ENCODE results near the gene CCT8L2. TPM values are rescaled to one million over a fixed set of nuclear protein-coding genes. Genes with fewer than 3 reads are reported as not detected.
"Not testable (repeated sequence)": the region's sequence is repeated elsewhere in the genome, so short reads cannot be mapped to it uniquely, and the experiment has no call there.

CCT8L2 gene
- not detected in 2 replicates for total RNA-seq
- long read RNA-seq, result 0 reads

GRCh38 chr22:16592710-16593109 lies at the start of gene CCT8L2:
Gene CCT8L2, minus strand, starts transcription at chr22:16592810. Its CDS starts 260 bp downstream, at chr22:16592550.
- not testable (repeated sequence) for H3K4me1 Mint-ChIP-seq (ENCODE audit: low read depth); H3K27me3 Mint-ChIP-seq; H3K36me3 Mint-ChIP-seq (ENCODE audit: insufficient read depth); H3K27ac Mint-ChIP-seq; DNase-seq (ENCODE audit: low spot score, unreplicated experiment); H3K4me3 Mint-ChIP-seq (ENCODE audit: low read depth)
- H3K9me3 Mint-ChIP-seq (ENCODE audit: low read depth), result peaks cover 34% of the 10 kb centered on the region

DNA sequence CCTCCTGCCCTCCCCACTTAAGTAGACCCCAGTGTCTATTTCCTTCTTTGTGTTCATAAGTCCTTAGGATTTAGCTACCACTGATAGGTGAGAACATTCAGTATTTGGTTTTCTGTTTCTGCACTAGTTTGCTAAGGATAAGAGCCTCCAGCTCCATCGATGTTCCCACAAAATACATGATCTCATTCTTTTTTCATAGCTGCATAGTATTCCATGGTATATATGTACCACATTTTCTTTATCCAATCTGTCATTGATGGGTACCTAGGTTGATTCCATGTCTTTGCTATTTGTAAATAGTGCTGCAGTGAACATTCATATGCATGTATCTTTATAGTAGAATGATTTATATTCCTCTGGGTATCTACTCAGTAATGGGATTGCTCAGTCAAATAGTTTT lies 42.8 kb upstream of the CCT8L2 start:
- not testable (repeated sequence) for H3K27me3 Mint-ChIP-seq; H3K27ac Mint-ChIP-seq; H3K4me1 Mint-ChIP-seq (ENCODE audit: low read depth); DNase-seq (ENCODE audit: low spot score, unreplicated experiment); H3K4me3 Mint-ChIP-seq (ENCODE audit: low read depth); H3K36me3 Mint-ChIP-seq (ENCODE audit: insufficient read depth)
- peaks cover 32% of the 10 kb centered on the region for H3K9me3 Mint-ChIP-seq (ENCODE audit: low read depth)

DNA sequence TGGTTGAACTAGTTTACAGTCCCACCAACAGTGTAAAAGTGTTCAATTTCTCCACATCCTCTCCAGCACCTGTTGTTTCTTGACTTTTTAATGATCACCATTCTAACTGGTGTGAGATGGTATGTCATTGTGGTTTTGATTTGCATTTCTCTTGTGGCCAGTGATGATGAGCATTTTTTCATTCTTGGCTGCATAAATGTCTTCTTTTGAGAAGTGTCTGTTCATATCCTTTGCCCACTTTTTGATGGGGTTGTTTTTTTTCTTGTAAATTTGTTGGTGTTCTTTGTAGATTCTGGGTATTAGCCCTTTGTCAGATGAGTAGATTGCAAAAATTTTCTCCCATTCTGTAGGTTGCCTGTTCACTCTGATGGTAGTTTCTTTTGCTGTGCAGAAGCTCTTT lies 41.5 kb upstream of the CCT8L2 start:
- peaks cover 25% of the 10 kb centered on the region for H3K9me3 Mint-ChIP-seq (ENCODE audit: low read depth)
- H3K27me3 Mint-ChIP-seq; DNase-seq (ENCODE audit: low spot score, unreplicated experiment); H3K4me1 Mint-ChIP-seq (ENCODE audit: low read depth); H3K4me3 Mint-ChIP-seq (ENCODE audit: low read depth); H3K36me3 Mint-ChIP-seq (ENCODE audit: insufficient read depth); H3K27ac Mint-ChIP-seq: not testable (repeated sequence)

GRCh38 chr22:16628476-16628875 lies 35.9 kb upstream of the CCT8L2 start:
- peaks cover 16% of the 10 kb centered on the region for H3K9me3 Mint-ChIP-seq (ENCODE audit: low read depth)
- not testable (repeated sequence) for DNase-seq (ENCODE audit: low spot score, unreplicated experiment); H3K36me3 Mint-ChIP-seq (ENCODE audit: insufficient read depth); H3K27ac Mint-ChIP-seq; H3K4me3 Mint-ChIP-seq (ENCODE audit: low read depth); H3K4me1 Mint-ChIP-seq (ENCODE audit: low read depth); H3K27me3 Mint-ChIP-seq

DNA sequence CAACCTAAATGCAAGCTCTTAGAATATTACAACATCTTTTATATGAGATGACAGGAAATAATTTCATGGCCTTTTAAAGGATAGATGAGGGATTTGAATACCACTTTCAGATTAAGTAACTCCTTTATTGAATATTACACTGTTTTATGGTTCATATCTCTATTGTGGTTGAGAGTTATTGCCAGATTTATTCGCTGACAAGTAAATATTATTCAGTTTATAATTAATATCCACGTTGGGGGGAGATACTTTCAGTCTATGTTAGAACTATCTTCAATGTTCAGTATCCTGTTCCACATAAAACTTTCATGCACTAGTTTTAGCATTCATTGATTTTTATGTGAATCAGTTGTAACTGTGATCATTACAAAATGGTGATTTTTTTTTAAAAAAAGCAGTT lies 32.4 kb upstream of the CCT8L2 start:
- not testable (repeated sequence) for H3K27ac Mint-ChIP-seq; DNase-seq (ENCODE audit: low spot score, unreplicated experiment); H3K27me3 Mint-ChIP-seq; H3K36me3 Mint-ChIP-seq (ENCODE audit: insufficient read depth); H3K4me3 Mint-ChIP-seq (ENCODE audit: low read depth); H3K4me1 Mint-ChIP-seq (ENCODE audit: low read depth)
- H3K9me3 Mint-ChIP-seq (ENCODE audit: low read depth), result peaks cover 24% of the 10 kb centered on the region

- H3K36me3 Mint-ChIP-seq (ENCODE audit: insufficient read depth), result not testable (repeated sequence)
Observed at GRCh38 chr22:16623595-16623994, 31.0 kb upstream of the CCT8L2 start.

GRCh38 chr22:16617516-16617915 lies 24.9 kb upstream of the CCT8L2 start:
- peaks cover 37% of the 10 kb centered on the region for H3K9me3 Mint-ChIP-seq (ENCODE audit: low read depth)
- H3K4me1 Mint-ChIP-seq (ENCODE audit: low read depth); H3K4me3 Mint-ChIP-seq (ENCODE audit: low read depth); DNase-seq (ENCODE audit: low spot score, unreplicated experiment); H3K36me3 Mint-ChIP-seq (ENCODE audit: insufficient read depth); H3K27me3 Mint-ChIP-seq; H3K27ac Mint-ChIP-seq: not testable (repeated sequence)

More at GRCh38 chr22:16623595-16623994, 31.0 kb upstream of the CCT8L2 start:
- not testable (repeated sequence) for H3K27ac Mint-ChIP-seq; DNase-seq (ENCODE audit: low spot score, unreplicated experiment); H3K27me3 Mint-ChIP-seq; H3K4me1 Mint-ChIP-seq (ENCODE audit: low read depth); H3K4me3 Mint-ChIP-seq (ENCODE audit: low read depth)
- peaks cover 23% of the 10 kb centered on the region for H3K9me3 Mint-ChIP-seq (ENCODE audit: low read depth)

DNA sequence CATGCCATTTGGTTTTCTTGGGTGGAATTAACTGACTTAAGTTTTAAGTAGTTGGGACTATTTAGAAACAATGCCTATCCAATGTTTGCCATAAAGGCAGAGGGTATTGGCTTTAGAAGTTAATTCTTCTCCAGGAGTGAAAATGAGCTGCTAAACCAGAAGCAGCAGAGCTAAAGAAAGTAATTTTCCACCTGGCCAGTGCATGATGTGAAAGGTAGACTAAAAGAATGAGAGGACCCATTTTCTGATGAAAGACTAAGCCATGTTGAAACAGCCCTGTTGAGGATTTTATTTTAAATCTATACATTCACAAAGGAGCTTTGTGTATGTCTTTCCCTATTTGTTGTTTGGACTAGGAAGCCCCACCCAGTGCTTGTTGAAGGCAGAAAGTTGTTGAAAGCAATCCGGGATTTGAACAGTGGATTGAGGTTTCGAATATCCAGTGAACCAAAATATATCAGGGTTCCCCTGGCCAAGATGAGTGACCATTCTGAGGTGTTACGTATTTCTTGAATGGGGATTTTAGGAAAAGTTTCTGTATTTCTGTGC lies 23.9 kb upstream of the CCT8L2 start:
- H3K4me3 Mint-ChIP-seq (ENCODE audit: low read depth); H3K27ac Mint-ChIP-seq; DNase-seq (ENCODE audit: low spot score, unreplicated experiment); H3K36me3 Mint-ChIP-seq (ENCODE audit: insufficient read depth); H3K27me3 Mint-ChIP-seq; H3K4me1 Mint-ChIP-seq (ENCODE audit: low read depth): not testable (repeated sequence)
- peaks cover 41% of the 10 kb centered on the region for H3K9me3 Mint-ChIP-seq (ENCODE audit: low read depth)

DNA sequence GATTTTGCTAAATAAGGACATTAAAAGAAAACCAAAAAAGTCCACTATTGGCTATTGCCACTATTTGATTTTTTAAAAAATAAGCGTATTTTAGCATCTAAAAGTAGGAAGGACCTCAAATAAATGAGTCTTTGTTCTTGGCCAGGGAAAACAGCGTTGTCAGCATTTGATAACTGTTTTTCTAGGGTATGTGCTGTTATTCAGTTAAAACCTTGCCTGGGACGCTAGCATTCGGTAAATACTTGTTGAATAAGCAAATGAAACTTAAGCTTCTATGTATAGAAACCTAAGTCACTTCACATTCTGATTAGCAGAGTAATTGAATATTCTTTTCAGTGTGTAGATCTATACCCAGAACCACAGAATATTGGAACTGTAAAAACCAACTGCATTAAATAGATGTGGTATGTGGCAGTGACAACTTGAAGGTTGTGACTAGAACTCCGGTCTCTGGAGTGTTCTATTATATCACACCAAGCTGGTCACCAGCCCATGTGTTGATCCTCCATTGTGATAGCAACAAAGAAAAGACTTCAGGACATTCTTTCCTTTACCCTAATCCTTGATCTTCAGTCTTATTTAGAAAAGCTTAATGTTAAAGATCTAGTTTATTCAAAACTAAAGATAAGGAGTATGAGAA lies 23.1 kb upstream of the CCT8L2 start:
- H3K27me3 Mint-ChIP-seq; H3K36me3 Mint-ChIP-seq (ENCODE audit: insufficient read depth); H3K4me3 Mint-ChIP-seq (ENCODE audit: low read depth); H3K27ac Mint-ChIP-seq; DNase-seq (ENCODE audit: low spot score, unreplicated experiment); H3K4me1 Mint-ChIP-seq (ENCODE audit: low read depth): not testable (repeated sequence)
- peaks cover 45% of the 10 kb centered on the region for H3K9me3 Mint-ChIP-seq (ENCODE audit: low read depth)
